ENCODE measurements around the gene SFSWAP. TPM values are rescaled to one million over a fixed set of nuclear protein-coding genes. Genes with fewer than 3 reads are reported as not detected.

SFSWAP gene
- total and polyA plus RNA-seq, 8 donors = 14.8 to 194 (median 45.2) TPM

GRCh38 chr12:131818821-131819585 is 108.1 kb downstream of the SFSWAP start:
- TF ChIP-seq CTCF (IDR thresholded peaks at IDR 0.05) (no peak), EP300 (IDR thresholded peaks at IDR 0.05) (no peak), POLR2AphosphoS5 (IDR thresholded peaks at IDR 0.05) (no peak), POLR2A (IDR thresholded peaks at IDR 0.05) (no peak)
- WGBS, 5 donors = 70 to 78% (median 73%) methylated on average over 30 of the region's 30 CpGs

GRCh38 chr12:131824450-131824849 is 113.6 kb downstream of the SFSWAP start:
- Histone ChIP-seq H3K27me3 (peaks cover 5 to 60% (median 19%) of the 10 kb centered on the region in 3 donors), H3K27ac (no peak overlapping the region), H3K4me3 (no peak overlapping the region), H3K9me3 (no peaks in the 10 kb centered on the region), H3K36me3 (no peaks in the 10 kb centered on the region), H3K4me1 (peaks cover 17 to 27% (median 20%) of the 10 kb centered on the region in 4 donors)
- no peak for TF ChIP-seq POLR2AphosphoS5 (IDR thresholded peaks at IDR 0.05)
- TF ChIP-seq EP300 (IDR thresholded peaks at IDR 0.05) = no peak
- TF ChIP-seq CTCF (IDR thresholded peaks at IDR 0.05) = no peak
- no peak for TF ChIP-seq POLR2A (IDR thresholded peaks at IDR 0.05)
- no peak for DNase-seq
- intact Hi-C loops (cut with DNase I; ENCODE audit: low total_unique reads) = no loop called here
- 77 to 89% (median 89%) methylated on average over 5 to 6 of the region's 6 CpGs for WGBS, 5 donors

More at GRCh38 chr12:131818821-131819585, 108.1 kb downstream of the SFSWAP start:
- Histone ChIP-seq H3K27ac (no peak overlapping the region), H3K4me1 (no peaks in the 10 kb centered on the region), H3K27me3 (peaks cover 0 to 11% (median 0%) of the 10 kb centered on the region in 3 donors), H3K9me3 (no peaks in the 10 kb centered on the region), H3K4me3 (no peak overlapping the region), H3K36me3 (no peaks in the 10 kb centered on the region)
- DNase-seq = no peak
- intact Hi-C loops (cut with DNase I; ENCODE audit: low total_unique reads) = no loop called here

GRCh38 chr12:131825146-131825892 is 114.4 kb downstream of the SFSWAP start:
- no peak for DNase-seq
- Histone ChIP-seq H3K9me3 (no peaks in the 10 kb centered on the region), H3K36me3 (no peaks in the 10 kb centered on the region), H3K4me1 (peaks cover 25 to 35% (median 29%) of the 10 kb centered on the region in 4 donors), H3K4me3 (no peak overlapping the region), H3K27ac (no peak overlapping the region), H3K27me3 (peaks cover 7 to 68% (median 27%) of the 10 kb centered on the region in 3 donors)
- no peak for TF ChIP-seq EP300 (IDR thresholded peaks at IDR 0.05)
- TF ChIP-seq CTCF (IDR thresholded peaks at IDR 0.05) = no peak
- no peak for TF ChIP-seq POLR2A (IDR thresholded peaks at IDR 0.05)
- no peak for TF ChIP-seq POLR2AphosphoS5 (IDR thresholded peaks at IDR 0.05)
- intact Hi-C loops (cut with DNase I; ENCODE audit: low total_unique reads) = no loop called here
- WGBS, 5 donors = 56 to 72% (median 64%) methylated on average over 17 to 18 of the region's 18 CpGs

GRCh38 chr12:131826097-131826928 is 115.4 kb downstream of the SFSWAP start:
- Histone ChIP-seq H3K27ac (no peak overlapping the region), H3K9me3 (no peaks in the 10 kb centered on the region), H3K4me1 (peaks cover 35 to 45% (median 39%) of the 10 kb centered on the region in 4 donors), H3K36me3 (no peaks in the 10 kb centered on the region), H3K27me3 (peaks cover 7 to 78% (median 37%) of the 10 kb centered on the region in 3 donors), H3K4me3 (no peak overlapping the region)
- intact Hi-C loops (cut with DNase I; ENCODE audit: low total_unique reads) = no loop called here
- DNase-seq = no peak
- TF ChIP-seq POLR2A (IDR thresholded peaks at IDR 0.05) = no peak
- TF ChIP-seq EP300 (IDR thresholded peaks at IDR 0.05) = no peak
- TF ChIP-seq POLR2AphosphoS5 (IDR thresholded peaks at IDR 0.05) = no peak
- WGBS, 5 donors = 76 to 85% (median 81%) methylated on average over 20 to 23 of the region's 23 CpGs

All from stomach (tissue), 9 donors.